GM12878 (cell line): ENCODE data around the gene ARHGAP15.

Source experiments
- BRCA1 ChIP-seq: IDR thresholded peaks from 2 replicates; pipeline ENCODE4 v1.6.1; 2011; ENCODE audit warnings: low read depth, low read length, improper control_type of control experiment
- CREB1 ChIP-seq: IDR thresholded peaks from 2 replicates; pipeline ENCODE4 v1.6.1; 2012; ENCODE audit warnings: low read depth, mild to moderate bottlenecking, inconsistent platforms
- JUNB ChIP-seq: IDR thresholded peaks from 2 replicates; pipeline ENCODE4 v1.6.1; 2016; ENCODE audit warnings: antibody characterized with exemption, mild to moderate bottlenecking
- MYC ChIP-seq: IDR thresholded peaks from 2 replicates; pipeline ENCODE4 v1.6.1; 2011; ENCODE audit warnings: mild to moderate bottlenecking, low read length, moderate library complexity, inconsistent platforms; ENCODE audit not compliant: insufficient read depth, insufficient replicate concordance, insufficient read length, severe bottlenecking
- NFIC ChIP-seq: IDR thresholded peaks from 2 replicates; pipeline ENCODE4 v1.6.1; 2012; ENCODE audit warnings: low read depth, mild to moderate bottlenecking, inconsistent platforms, low read length, moderate library complexity
- POLR2AphosphoS5 ChIP-seq: IDR thresholded peaks from 2 replicates; pipeline ENCODE4 v1.6.1; 2011; ENCODE audit warnings: mild to moderate bottlenecking, low read length, inconsistent platforms
- RUNX3 ChIP-seq: IDR thresholded peaks from 2 replicates; pipeline ENCODE4 v1.6.1; 2012; ENCODE audit warnings: low read length, inconsistent platforms
- TCF7 ChIP-seq: IDR thresholded peaks from 2 replicates; pipeline ENCODE4 v1.6.1; 2014; ENCODE audit warnings: antibody characterized with exemption, borderline replicate concordance
- ZNF24 ChIP-seq: fragments of 450-650 bp; IDR thresholded peaks from 2 replicates; pipeline ENCODE4 v1.6.1; 2017; ENCODE audit warnings: antibody characterized with exemption, mild to moderate bottlenecking
- TF ChIP-seq, protein P1 (sequence below), 3 experiments: IDR thresholded peaks in 2 of 3; conservative IDR thresholded peaks in 1 of 3; 2 replicates each; pipeline ENCODE4 v1.5.1; 2011; ENCODE audit warnings: low read depth in 3 of 3, low read length in 3 of 3, mild to moderate bottlenecking in 3 of 3, control low read depth in 2 of 3, moderate library complexity in 2 of 3, inconsistent platforms in 1 of 3, mixed read lengths in 1 of 3; ENCODE audit not compliant: control insufficient read depth in 2 of 3, insufficient read depth in 1 of 3; ENCODE audit errors: extremely low read depth in 1 of 3

DNA sequence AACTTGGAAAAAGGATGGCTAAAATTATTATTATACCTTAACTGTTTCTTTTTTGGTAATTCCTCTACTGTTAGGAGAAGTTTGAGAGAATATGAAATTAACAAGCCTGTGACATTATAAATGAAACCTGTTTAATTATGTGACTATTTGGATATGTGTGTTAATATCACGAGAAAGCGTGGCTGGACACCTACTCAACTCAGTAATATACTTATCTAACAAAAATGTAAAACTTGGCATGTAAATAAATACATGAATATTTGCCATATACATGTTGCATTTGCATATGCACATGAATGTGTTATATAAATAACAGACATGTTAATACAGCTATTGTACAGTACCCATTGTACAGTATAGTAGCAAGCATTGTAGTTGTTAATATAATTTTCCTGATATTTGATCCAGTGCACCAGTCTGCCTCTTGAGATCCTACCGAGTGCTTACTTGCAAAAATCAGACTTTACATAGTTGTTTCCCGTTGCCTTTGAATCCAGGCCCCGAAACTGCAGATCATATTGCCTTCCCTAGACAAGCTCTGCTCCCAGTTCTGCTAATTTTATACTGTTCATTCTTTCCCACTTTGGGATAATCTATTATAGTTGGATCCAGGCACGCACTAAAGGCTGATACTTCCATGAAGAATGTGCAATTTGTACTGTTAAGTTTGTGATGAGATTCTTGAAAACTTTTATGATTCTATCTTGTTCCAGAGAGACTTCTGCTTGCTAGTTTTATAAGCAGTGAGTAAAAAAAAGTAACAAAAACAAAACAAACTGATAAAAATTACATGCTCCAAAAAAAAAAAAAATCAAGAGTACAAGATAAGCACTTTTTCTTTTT lies 395.6 kb downstream of the ARHGAP15 start:
- TF ChIP-seq MYC = no peak
- TF ChIP-seq NFIC = no peak
- no peak for TF ChIP-seq BRCA1
- no peak for TF ChIP-seq POLR2AphosphoS5
- TF ChIP-seq RUNX3 = no peak
- no peak for TF ChIP-seq JUNB
- TF ChIP-seq, protein P1, sequence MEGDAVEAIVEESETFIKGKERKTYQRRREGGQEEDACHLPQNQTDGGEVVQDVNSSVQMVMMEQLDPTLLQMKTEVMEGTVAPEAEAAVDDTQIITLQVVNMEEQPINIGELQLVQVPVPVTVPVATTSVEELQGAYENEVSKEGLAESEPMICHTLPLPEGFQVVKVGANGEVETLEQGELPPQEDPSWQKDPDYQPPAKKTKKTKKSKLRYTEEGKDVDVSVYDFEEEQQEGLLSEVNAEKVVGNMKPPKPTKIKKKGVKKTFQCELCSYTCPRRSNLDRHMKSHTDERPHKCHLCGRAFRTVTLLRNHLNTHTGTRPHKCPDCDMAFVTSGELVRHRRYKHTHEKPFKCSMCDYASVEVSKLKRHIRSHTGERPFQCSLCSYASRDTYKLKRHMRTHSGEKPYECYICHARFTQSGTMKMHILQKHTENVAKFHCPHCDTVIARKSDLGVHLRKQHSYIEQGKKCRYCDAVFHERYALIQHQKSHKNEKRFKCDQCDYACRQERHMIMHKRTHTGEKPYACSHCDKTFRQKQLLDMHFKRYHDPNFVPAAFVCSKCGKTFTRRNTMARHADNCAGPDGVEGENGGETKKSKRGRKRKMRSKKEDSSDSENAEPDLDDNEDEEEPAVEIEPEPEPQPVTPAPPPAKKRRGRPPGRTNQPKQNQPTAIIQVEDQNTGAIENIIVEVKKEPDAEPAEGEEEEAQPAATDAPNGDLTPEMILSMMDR (IDR thresholded peaks at IDR 0.05 in 2 of 3, conservative IDR thresholded peaks at IDR 0.05 in 1 of 3; ENCODE audit: control insufficient read depth in 2 of 3, extremely low read depth in 1 of 3, insufficient read depth in 1 of 3, low read depth in 3 of 3, low read length in 3 of 3) = no peak
- no peak for TF ChIP-seq TCF7
- no peak for TF ChIP-seq ZNF24
- TF ChIP-seq CREB1 = no peak
